BLaER1 treated with 17β-estradiol and CSF1 and Interleukin-3, amounts not matched to agents 10 nM and 100 nM (cell line): ENCODE results near the gene NOXRED1.

Experiments used
- H3K27ac ChIP-seq, 11 experiments: shearing (Covaris generic); formaldehyde crosslinking; 2 replicates each; pipeline ENCODE4 v1.8.1; 2022
- H3K27me3 ChIP-seq, 11 experiments: shearing (Covaris generic); formaldehyde crosslinking; 2 replicates each; pipeline ENCODE4 v1.8.1; 2022
- H3K36me3 ChIP-seq, 11 experiments: shearing (Covaris generic); formaldehyde crosslinking; 2 replicates each; pipeline ENCODE4 v1.8.1; 2022
- H3K4me1 ChIP-seq, 10 experiments: shearing (Covaris generic); formaldehyde crosslinking; 2 replicates each; pipeline ENCODE4 v1.8.1; 2022
- H3K4me2 ChIP-seq, 11 experiments: shearing (Covaris generic); formaldehyde crosslinking; 2 replicates each; pipeline ENCODE4 v1.8.1; 2022
- H3K4me3 ChIP-seq, 10 experiments: shearing (Covaris generic); formaldehyde crosslinking; 2 replicates each; pipeline ENCODE4 v1.8.1; 2022
- H3K9ac ChIP-seq, 11 experiments: shearing (Covaris generic); formaldehyde crosslinking; 2 replicates each; pipeline ENCODE4 v1.8.1; 2022
- H3K9me3 ChIP-seq, 11 experiments: shearing (Covaris generic); formaldehyde crosslinking; replicated peaks in 1 of 11; 2 replicates each; pipeline ENCODE4 v1.8.1; 2022
- H4K20me1 ChIP-seq, 11 experiments: shearing (Covaris generic); formaldehyde crosslinking; 2 replicates each; pipeline ENCODE4 v1.8.1; 2022
- Cebpa-rat ChIP-seq, 11 experiments: shearing (Covaris generic); IDR thresholded peaks; 2 replicates each; pipeline ENCODE4 v1.8.1; 2022

NOXRED1 gene

DNA sequence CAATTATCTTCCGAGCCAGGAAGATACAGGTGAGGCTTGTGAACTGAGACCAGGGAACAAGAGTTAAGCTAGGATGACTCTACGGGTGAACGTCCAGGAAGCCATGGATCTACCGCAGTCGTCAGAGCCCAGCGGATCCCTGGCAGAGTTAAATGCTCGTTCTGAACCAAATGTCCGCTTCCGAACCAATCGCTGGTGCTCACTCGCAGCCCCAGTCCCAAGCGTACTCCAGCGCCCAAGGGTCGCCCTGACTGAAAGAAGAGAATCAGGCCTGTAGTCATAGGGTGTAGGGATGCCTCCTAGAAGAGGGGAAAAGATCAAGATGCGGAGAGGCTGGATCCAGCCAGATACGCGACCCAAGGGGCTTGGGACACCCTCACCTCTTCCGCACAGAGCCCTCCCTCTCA lies 33.8 kb upstream of the NOXRED1 start:
- H3K27ac ChIP-seq, result peak overlapping the region; percentile 68 to 96 (median 91)
- H3K9ac ChIP-seq, result peak overlapping the region; percentile 87 to 97 (median 93)
- H3K4me3 ChIP-seq, result peak overlapping the region; percentile 91 to 100 (median 98)
- peaks cover 18 to 31% (median 24%) of the 10 kb centered on the region in 10 experiments for H3K4me1 ChIP-seq
- TF ChIP-seq Cebpa-rat (IDR thresholded peaks at IDR 0.05), result no peak
- peaks cover 37 to 49% (median 44%) of the 10 kb centered on the region in 11 experiments for H3K36me3 ChIP-seq
- peak overlapping the region; percentile 71 to 94 (median 83) for H3K4me2 ChIP-seq
- H4K20me1 ChIP-seq, result peaks cover 33 to 62% (median 40%) of the 10 kb centered on the region in 11 experiments; a peak in 21 of 22 replicates
- H3K27me3 ChIP-seq, result no peaks in the 10 kb centered on the region
- H3K9me3 ChIP-seq, result no peaks in the 10 kb centered on the region

DNA sequence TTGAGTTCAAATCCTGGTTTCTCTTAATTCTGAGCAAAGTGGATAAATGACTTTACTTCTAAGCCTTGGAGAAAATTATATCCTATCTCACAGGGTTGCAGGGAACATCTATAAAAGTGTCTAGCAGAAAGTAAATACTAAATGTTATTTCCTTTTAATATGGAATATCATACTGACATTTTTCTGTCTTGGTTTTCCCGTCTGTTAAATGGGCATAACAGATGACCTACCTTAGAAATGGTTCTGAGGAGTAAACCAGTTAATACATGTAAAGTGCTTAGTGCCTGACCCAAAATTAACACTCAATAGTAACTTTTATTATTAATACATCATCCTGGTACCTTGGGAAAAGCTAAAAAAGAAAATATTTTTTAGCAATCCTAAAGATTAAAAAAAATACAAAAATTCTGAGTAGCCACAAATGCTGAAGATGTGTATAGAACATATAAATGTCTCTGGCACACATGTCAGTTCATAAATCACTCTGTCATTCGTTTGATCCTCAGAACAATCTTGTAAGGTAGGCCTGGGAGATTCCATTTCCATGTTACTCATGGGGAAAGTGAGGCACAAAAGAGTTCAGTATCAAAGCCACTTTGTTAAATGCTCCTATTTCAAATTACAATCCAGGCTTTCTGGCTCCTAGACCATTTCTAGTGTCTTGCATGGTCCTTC lies 32.8 kb upstream of the NOXRED1 start:
- peaks cover 18 to 31% (median 24%) of the 10 kb centered on the region in 10 experiments for H3K4me1 ChIP-seq
- peaks cover 23 to 59% (median 30%) of the 10 kb centered on the region in 11 experiments; a peak in 21 of 22 replicates for H4K20me1 ChIP-seq
- no peak for TF ChIP-seq Cebpa-rat (IDR thresholded peaks at IDR 0.05)
- H3K36me3 ChIP-seq, result peaks cover 34 to 49% (median 44%) of the 10 kb centered on the region in 11 experiments
- no peaks in the 10 kb centered on the region for H3K9me3 ChIP-seq
- H3K4me2 ChIP-seq, result peak overlapping the region; percentile 71 to 94 (median 83)
- peak overlapping the region in 4 of 11 experiments; percentile 87 to 96 (median 92); a peak in 7 of 22 replicates for H3K27ac ChIP-seq
- no peaks in the 10 kb centered on the region for H3K27me3 ChIP-seq
- peak overlapping the region; percentile 87 to 97 (median 93); a peak in 20 of 22 replicates for H3K9ac ChIP-seq
- peak overlapping the region; percentile 91 to 100 (median 98); a peak in 18 of 20 replicates for H3K4me3 ChIP-seq

DNA sequence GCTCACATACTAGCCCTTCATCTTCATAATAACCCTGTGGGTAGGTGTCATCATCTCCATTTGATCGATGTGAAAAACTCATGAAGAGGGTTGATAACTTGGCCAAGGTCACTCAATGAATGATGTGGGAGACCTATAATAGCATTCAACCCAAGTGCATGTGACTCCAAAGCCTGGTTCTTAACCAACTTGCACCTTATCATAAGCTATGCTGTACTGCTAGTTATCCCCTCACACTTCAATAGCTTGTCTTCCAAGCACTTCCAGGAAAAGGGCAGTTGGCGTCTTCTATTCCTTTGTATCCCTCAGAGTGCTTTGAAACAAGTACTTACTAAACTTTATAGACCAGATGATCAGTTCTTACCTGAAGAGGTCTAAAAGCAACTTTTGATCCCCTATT lies 18.9 kb upstream of the NOXRED1 start:
- no peak overlapping the region for H3K9ac ChIP-seq
- H3K27ac ChIP-seq, result no peak overlapping the region
- no peaks in the 10 kb centered on the region for H3K4me1 ChIP-seq
- TF ChIP-seq Cebpa-rat (IDR thresholded peaks at IDR 0.05), result no peak
- H3K27me3 ChIP-seq, result no peaks in the 10 kb centered on the region
- no peak overlapping the region for H3K4me2 ChIP-seq
- no peak overlapping the region for H3K4me3 ChIP-seq
- peaks cover 68 to 98% (median 82%) of the 10 kb centered on the region in 11 experiments for H3K36me3 ChIP-seq
- no peaks in the 10 kb centered on the region; a peak in 2 of 22 replicates for H4K20me1 ChIP-seq
- no peaks in the 10 kb centered on the region for H3K9me3 ChIP-seq

DNA sequence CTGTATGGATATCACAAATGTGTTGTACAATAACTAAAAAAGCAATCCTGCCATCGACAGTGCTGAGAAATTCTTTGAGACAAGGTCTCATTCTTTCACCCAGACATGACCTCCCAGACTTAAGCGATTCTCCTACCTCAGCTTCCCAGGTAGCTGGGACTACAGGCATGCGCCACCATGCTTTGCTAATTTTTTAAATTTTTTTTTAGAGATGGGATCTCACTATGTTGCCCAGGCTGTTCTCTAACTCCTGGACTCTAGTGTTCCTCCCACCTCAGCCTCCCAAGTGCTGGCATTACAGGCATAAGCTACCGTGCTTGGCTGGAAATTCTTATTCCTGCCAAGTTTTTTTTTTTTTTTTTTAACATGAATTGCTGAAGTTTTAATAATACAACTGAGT lies 16.5 kb upstream of the NOXRED1 start:
- Histone ChIP-seq H3K4me1 (no peaks in the 10 kb centered on the region), H3K36me3 (peaks cover 75 to 98% (median 86%) of the 10 kb centered on the region in 11 experiments), H3K9ac (no peak overlapping the region), H3K4me2 (no peak overlapping the region), H3K9me3 (no peaks in the 10 kb centered on the region), H4K20me1 (no peaks in the 10 kb centered on the region), H3K27me3 (no peaks in the 10 kb centered on the region), H3K27ac (no peak overlapping the region), H3K4me3 (no peak overlapping the region)
- no peak for TF ChIP-seq Cebpa-rat (IDR thresholded peaks at IDR 0.05)

DNA sequence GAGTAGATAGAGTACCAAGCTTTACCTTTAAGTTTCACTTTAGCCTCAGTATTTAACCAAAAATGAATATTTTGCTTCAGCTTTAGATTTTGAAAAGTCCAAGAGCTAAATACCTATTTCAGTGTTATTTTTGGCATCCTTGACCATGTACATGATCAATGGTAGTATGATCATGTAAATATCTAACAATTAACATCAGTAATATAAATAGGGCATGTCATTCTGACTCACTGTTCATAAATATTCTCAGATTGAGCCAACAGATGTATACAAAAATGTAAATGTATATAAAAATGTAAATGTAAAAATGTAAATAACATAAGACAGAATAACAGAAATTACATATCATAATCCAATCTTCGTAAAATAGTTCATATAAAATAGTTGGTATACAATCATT lies 15.3 kb upstream of the NOXRED1 start:
- Histone ChIP-seq H3K27me3 (no peaks in the 10 kb centered on the region), H4K20me1 (no peaks in the 10 kb centered on the region), H3K4me3 (no peak overlapping the region), H3K9ac (no peak overlapping the region), H3K9me3 (no peaks in the 10 kb centered on the region), H3K27ac (no peak overlapping the region), H3K4me2 (no peak overlapping the region), H3K4me1 (no peaks in the 10 kb centered on the region), H3K36me3 (peaks cover 78 to 98% (median 87%) of the 10 kb centered on the region in 11 experiments)
- no peak for TF ChIP-seq Cebpa-rat (IDR thresholded peaks at IDR 0.05)

DNA sequence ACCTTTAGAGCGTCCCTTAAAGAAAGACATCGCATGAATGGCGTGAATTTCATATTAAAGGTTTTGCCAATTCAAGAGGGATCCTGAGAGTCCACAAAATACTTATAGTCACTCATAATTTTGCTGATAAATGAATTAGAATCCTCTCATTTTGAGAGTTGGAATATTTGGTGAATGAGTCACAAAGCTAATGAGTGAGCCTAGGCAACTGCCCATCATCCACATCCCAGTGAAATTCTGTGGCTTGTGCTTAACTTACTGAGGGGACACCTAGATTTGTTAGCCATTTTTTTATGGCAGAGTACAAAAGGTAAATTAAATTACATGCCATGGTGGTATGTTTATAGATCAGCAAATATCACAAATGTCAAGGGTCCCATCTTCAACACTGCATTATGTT lies 12.7 kb upstream of the NOXRED1 start:
- Histone ChIP-seq H3K36me3 (peaks cover 74 to 98% (median 86%) of the 10 kb centered on the region in 11 experiments), H3K9ac (no peak overlapping the region), H3K4me3 (no peak overlapping the region), H4K20me1 (no peaks in the 10 kb centered on the region), H3K27me3 (no peaks in the 10 kb centered on the region), H3K4me1 (no peaks in the 10 kb centered on the region), H3K27ac (no peak overlapping the region), H3K4me2 (no peak overlapping the region), H3K9me3 (no peaks in the 10 kb centered on the region)
- no peak for TF ChIP-seq Cebpa-rat (IDR thresholded peaks at IDR 0.05)

DNA sequence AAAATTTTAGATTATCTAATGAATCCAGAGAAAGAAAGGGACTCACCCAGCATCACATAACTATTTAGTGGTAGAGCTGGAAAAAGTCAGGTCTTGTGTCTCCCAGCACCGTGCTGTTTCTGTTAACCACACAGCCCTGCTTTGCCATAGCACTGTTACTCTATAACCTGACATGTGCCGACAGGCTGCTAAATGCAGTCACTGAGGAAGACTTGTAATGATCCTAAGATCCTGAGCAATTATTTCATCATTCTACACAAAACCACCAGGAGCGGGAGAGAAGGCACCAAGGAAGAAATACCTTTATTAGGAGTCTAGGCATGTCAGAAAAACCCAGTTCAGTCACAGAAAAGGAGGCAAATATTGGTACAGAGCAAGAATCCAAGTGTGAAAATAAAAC lies 3.1 kb upstream of the NOXRED1 start:
- H3K9ac ChIP-seq, result no peak overlapping the region
- no peak overlapping the region for H3K4me3 ChIP-seq
- H3K27me3 ChIP-seq, result no peaks in the 10 kb centered on the region
- no peaks in the 10 kb centered on the region for H4K20me1 ChIP-seq
- H3K36me3 ChIP-seq, result peaks cover 94 to 100% (median 96%) of the 10 kb centered on the region in 11 experiments
- H3K27ac ChIP-seq, result no peak overlapping the region
- no peak for TF ChIP-seq Cebpa-rat (IDR thresholded peaks at IDR 0.05)
- no peaks in the 10 kb centered on the region for H3K4me1 ChIP-seq
- no peak overlapping the region for H3K4me2 ChIP-seq
- no peaks in the 10 kb centered on the region; a peak in 1 of 22 replicates for H3K9me3 ChIP-seq

DNA sequence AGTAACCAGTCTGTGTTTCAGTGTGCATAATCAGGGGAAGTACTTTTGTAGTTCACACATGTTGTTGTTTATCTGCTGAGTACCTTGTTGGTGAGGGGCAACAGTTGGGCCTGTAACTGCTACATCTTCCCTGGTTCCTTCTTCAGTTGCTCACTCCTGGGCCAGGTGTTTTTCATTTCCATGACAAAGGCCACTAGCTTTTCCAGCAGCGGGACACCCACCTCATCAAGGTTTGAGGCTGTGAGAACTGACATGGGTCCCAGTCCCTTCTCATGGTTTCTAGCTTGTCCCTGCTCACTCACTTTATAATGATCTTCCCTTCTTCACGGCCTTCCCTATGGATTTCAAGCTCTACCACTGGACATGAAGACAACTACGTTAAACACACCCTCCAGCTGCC lies 1.5 kb upstream of the NOXRED1 start:
- H3K9me3 ChIP-seq, result peaks cover 1 to 14% (median 12%) of the 10 kb centered on the region in 11 experiments
- no peak overlapping the region for H3K9ac ChIP-seq
- no peaks in the 10 kb centered on the region for H3K27me3 ChIP-seq
- no peak for TF ChIP-seq Cebpa-rat (IDR thresholded peaks at IDR 0.05)
- H3K4me3 ChIP-seq, result no peak overlapping the region
- H3K4me2 ChIP-seq, result no peak overlapping the region
- H3K36me3 ChIP-seq, result peaks cover 78 to 100% (median 88%) of the 10 kb centered on the region in 11 experiments
- no peak overlapping the region for H3K27ac ChIP-seq
- H3K4me1 ChIP-seq, result no peaks in the 10 kb centered on the region
- H4K20me1 ChIP-seq, result no peaks in the 10 kb centered on the region

DNA sequence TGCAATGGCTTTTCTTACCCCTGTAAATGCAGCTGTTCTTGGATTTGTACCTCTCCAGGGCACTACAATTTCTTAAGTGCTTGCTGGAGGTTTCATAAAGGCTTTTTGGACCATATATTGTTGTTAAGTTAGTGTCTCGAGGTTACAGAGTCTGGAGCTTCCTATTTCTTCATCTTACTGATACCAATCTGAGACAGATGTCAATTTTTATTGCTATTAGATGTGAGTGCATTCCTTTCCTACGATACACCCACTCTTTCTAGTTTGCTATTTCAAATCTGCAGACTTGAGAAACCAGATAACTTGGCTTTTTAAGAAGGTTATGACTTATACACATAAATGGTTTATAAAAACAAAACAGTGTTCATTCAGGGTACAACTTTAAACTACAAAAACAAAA lies 2.1 kb downstream of the NOXRED1 start:
- Histone ChIP-seq H3K4me3 (no peak overlapping the region), H3K27me3 (no peaks in the 10 kb centered on the region), H3K4me1 (peaks cover 0 to 11% (median 0%) of the 10 kb centered on the region in 10 experiments; a peak in 3 of 20 replicates), H3K36me3 (peaks cover 42 to 69% (median 51%) of the 10 kb centered on the region in 11 experiments), H3K9me3 (peaks cover 21 to 35% (median 32%) of the 10 kb centered on the region in 11 experiments), H3K27ac (no peak overlapping the region), H4K20me1 (no peaks in the 10 kb centered on the region), H3K4me2 (no peak overlapping the region), H3K9ac (no peak overlapping the region)
- TF ChIP-seq Cebpa-rat (IDR thresholded peaks at IDR 0.05), result no peak
